ENCODE results near the gene RHEX.

- TF ChIP-seq CTCF (IDR thresholded peaks at IDR 0.05) (no peak), EZH2 (IDR thresholded peaks at IDR 0.05; ENCODE audit: borderline replicate concordance, insufficient read depth, low read depth, low read length, poor library complexity, severe bottlenecking) (no peak)
These were observed 27.2 kb downstream of the RHEX start for GRCh38 chr1:206080026-206080820.
